ENCODE results near the gene FBXO2.
A peak's percentile ranks its signal among the peaks of the same experiment; 100 is the strongest.

The FBXO2 gene

DNA sequence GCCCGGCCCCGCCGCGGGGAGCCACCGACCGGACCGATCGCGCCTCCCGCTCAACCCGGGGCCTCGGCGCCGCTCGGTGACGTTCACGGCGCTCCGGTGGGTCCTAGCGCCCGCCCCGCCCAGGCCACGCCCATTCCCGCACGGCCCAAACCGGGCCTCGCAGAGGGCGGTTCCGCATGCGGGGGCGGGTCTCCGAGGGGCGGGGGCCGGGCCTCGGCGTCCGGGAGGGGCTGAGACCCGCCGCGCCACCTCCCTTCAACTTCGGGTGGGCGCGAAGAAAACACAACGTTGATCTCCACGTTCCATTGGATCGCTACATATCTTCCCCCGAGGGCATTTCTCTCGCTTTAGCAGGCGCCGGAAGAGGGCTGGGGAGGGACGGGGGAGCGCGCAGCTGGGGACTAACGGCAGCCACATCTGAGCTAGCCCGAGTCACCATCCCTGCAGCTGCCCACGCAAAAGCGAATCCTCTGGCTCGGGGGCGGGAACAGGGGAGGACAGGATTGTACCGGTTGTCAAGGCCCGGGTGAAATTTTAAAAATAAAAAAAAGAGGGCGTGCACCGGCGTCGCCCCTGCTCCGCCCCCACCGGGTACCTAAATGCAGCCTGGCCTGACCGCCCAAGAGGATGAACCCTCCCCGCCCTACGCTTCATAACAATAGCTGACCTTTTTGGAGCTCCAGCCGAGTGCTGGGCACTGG lies 27.0 kb upstream of the FBXO2 start, which contains the start of gene MAD2L2:
Gene MAD2L2, minus strand, starts transcription at position 78 of the 701 bp plus-strand sequence. CDS start 547 bp downstream, outside the sequence.
- ATAC-seq: peak; percentile 94

DNA sequence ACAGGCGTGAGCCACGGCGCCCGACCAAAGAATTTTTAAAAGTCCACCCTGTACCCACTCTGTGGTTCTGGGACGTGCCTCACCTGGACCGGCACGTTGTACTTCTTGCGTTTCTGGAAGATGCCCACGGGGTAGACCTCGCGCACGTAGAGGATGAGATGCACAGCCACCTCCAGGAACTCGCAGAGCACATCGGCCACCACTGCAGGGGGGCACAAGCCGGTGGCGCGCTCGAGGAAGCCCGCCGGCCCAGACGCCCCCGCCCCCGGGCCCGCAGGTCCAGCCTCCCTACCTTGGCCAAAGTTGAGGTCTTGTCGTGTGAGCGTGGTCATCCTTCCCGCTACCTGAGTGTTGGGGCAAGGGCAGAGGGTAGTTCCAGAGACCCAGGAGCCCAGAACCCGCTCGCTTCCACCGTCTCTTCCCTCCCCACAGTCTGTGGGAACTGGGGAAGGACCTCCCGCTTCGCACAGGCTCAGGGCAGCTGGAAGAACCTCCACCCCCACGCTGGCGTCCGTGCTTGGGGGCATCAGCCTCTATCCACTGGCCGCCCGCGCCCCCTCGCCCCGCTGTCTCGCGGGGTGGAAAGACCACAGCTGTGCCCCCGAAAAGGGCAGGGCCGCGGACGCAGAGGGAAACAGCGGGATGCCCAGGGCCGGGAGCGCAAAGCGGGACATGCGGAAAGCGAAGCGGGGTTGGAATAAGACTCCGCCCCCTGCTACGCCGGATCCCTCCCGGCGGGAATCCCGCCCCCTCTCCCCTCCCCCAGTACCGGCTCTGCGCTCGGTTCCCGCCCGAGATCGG lies 26.2 kb upstream of the FBXO2 start:
- ATAC-seq: peak; percentile 9 to 11

DNA sequence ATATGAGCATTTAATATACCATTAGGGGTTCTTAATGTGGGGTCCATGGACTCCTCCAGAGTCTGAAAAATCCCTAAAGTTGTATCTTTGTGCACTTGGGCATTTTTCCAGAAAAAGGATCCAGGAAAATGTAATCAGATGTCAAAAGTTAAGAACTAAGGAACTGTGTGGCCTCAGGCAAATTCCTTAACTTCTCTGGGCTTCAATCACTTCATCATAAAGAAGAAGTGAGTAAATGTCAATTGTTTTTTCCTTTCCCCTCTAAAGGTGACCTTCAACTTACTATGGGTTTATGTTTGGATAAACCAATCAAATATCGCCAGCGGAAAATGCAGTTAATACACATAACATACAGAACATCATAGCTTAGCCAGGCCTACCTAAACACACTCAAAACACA lies 24.2 kb upstream of the FBXO2 start:
- no peak for ATAC-seq

DNA sequence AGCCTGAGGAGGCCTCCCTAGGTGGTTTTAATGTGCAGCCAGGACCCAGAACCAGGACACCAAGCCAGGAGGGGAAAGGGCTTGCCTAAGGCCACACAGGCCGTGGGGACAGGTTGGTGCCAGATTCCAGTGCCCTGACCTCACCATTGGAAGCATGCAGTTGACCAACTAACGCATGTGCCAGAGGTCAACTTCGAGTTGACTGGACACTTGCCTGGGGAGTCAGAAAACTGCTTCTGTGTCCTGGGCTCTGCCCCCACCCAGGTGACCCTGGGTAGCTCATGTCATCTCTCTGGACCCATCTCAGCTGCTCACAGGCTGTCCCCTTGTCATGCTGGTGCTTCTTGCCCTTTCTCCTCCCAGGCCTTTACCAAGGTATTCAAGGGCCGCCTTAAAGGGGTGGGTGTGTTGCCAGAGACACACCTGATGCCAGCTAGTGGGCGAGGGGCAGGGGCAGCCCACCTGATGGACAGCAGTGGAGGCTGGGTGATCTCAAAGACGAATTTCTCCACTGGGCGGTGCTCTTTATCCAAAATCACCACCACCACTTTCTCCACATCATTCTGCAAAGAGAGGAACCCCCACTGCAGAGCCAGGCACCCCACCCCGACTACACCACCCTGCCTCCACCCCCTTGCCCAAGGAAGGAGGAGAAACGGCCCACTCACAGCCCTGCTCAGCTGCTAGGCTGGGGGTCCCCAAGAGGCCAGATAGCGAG lies 22.3 kb upstream of the FBXO2 start:
- no peak for ATAC-seq

DNA sequence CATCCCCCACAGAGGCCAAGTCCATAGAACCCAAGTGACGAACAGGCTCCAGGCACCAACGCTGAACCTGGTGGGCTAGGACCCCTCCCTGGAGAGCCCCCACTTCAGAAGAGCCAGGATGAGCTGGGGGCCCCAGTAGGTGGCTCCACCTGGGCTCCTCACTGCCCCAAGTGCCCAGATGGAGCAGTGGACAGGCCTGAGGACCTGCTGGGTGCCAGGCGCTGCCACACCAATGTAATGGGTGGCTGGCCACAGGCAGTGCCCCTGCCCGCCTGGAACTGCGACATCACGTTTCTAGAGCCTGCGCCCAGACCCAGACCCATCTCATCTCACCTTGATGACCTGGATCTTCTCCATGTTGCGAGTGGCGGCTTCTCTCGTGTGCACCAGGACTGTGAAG lies 21.1 kb upstream of the FBXO2 start:
- ATAC-seq: no peak

DNA sequence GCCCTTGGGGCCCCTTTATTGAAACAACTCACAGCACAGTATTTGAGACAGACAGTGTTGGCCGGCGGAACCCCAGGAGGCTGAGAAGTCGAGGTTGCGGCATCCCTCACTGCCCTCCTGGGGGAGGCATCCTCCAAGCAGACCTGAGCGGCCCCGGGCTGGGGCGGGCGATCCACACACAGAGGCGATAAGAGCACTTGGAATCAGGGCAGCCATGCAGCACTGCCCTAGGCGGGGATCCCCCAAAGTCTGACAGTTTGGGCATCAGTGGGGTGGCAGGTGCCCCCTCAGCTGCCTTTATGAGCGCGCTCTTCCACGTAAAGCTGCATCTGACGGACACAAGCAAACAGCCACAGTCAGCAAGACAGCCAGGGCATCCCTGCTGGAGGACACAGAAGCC lies 20.3 kb upstream of the FBXO2 start:
- no peak for ATAC-seq

DNA sequence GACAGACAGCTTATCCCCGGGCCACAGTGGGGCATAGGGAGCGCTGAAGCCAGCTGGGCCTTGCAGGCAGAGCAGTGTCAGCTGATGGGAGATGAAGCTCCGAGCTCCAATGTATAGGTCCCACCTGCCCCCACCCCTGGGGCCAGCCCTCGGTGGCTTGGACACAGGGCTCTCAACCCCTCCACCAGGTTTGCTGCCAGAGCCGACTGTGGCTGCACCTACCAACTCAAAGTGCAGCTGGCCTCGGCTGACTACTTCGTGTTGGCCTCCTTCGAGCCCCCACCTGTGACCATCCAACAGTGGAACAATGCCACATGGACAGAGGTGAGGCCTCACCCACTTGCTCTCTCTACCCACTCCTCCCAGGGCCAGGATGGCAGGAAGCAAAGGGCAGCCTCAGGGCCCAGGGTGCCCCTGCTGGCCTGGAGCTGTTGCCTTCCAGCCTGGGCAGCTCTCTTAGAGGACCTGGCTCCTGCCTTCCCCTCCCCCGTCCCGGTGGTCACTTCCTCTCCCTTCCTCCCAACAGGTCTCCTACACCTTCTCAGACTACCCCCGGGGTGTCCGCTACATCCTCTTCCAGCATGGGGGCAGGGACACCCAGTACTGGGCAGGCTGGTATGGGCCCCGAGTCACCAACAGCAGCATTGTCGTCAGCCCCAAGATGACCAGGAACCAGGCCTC lies 19.0 kb upstream of the FBXO2 start:
- ATAC-seq: no peak

DNA sequence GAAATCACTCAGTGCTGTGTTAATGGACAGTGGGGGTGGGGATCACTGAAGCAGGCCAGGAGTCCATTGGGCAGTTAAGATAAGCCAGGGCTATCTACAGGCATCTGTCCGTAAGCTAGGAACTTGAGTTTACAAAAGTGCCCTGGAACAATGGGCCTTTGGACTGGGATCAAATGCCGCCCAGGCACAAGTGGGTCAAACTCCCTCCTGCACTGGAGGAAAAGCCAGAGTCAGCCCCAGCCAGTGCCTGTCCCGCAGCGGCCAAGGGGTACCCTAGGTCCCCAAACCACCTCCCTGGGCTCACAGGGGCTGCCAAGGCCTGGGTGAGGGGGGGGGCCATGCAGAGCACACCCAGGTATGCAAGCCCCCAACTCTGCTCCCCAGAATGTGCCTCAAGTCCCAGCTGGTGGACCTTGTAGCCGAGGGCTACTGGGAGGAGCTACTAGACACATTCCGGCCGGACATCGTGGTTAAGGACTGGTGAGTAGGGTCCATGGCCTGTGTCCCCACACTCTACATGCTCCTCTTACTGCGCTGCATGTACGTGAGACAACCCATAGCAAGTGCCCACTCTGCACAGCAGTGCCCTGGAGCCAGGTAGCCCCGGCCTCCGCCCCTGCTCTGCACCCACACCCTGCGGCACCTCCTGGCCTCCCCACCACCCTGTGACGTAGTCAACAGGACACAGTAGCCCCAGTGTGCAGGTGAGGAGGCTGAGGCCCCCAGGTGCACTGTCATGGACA lies 17.5 kb upstream of the FBXO2 start:
- no peak for ATAC-seq

DNA sequence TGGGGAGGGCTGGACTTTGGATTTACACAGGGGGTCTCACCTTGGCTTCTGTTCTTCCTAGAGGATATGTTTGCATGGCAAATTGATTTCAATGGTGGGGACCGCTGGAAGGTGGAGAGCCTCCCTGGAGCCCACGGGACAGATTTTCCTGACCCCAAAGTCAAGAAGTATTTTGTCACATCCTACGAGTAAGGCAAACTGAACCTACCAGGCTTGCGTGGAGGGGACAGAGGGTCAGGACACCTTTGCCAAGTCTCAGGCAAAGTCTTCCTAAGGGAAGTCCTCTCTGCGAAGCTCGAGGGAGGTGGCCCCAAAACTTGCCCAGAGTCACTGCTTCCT lies 16.9 kb upstream of the FBXO2 start:
- no peak for ATAC-seq

DNA sequence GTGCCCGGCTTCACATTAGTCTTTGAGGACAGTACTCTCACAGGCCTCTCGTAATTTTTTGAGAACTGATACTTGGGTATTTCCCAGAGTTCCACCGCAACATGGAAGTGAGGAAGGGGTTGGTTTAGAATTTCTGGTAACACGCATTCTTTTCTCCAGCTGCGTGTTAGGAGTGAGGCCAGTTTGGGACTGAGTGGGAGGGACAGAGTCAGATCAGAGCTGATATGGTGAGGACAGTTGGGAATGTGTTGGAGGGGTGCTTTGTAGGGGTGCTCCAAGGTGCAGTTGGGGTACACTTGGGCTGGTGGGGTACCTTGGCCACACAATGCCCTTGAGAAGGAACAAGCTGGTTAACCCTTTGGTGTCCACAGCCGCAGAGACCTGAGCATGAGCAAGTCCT lies 16.5 kb upstream of the FBXO2 start:
- peak in 1 of 2 donors; percentile 13 for ATAC-seq

DNA sequence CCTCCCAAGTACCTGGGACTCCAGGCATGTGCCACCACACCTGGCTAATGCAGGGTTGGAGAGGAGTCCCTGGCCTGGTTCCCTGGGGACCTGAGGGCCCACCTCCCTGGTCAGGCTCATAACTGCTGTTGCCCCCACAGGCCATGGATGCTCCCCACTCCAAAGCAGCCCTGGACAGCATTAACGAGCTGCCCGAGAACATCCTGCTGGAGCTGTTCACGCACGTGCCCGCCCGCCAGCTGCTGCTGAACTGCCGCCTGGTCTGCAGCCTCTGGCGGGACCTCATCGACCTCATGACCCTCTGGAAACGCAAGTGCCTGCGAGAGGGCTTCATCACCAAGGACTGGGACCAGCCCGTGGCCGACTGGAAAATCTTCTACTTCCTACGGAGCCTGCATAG lies 14.3 kb upstream of the FBXO2 start:
- no peak for ATAC-seq

DNA sequence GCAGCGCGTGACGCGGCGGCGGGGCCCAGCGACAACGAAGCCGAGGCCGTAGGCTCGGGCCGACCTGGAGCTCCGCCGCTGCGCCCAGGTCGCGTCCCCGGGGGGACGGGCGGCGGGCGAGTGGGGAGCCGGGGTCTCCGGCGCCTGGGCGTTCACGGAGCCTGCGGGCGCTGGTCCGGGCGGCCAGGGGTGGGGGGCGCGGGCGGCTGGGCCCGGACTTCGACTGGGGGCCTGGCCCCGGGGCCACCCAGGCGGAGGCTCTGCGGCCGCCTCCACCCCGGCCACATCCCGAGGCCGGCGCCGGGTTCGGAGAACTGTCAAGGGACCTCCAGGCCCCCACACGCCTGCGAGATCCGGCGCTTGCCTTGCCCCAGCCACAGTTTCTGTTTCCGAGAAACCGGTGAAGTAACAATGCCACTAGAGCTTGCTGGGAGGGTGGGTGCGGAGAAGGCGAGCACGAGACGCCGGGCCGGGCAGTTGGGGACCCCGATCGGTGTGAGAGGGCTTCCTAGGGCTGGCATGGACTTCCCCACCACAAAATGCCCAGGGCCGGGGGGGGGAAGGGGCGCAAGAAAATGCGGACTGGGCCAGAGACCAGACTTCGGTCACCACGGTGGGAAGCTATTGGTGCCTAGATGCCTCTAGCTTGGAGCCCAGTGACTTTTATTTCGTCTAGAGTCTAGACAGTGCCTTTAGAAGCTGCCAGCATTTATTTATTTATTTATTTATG lies 10.3 kb upstream of the FBXO2 start:
- ATAC-seq: peak; percentile 71 to 73

DNA sequence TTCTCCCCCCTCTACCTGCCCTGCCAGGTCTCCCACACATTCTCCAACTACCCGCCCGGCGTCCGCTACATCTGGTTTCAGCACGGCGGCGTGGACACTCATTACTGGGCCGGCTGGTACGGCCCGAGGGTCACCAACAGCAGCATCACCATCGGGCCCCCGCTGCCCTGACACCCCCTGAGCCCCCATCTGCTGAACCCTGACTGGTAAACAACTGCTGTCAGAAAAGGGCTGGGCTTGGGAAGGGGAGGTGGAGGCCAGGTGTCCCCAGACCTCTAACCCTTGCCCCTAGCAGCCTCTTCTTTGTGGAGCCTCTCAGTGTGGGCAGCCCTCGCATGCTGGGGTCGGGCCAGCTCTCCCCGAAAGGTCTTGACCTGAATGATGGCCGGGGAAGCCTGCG lies 6.9 kb upstream of the FBXO2 start:
- ATAC-seq: no peak

DNA sequence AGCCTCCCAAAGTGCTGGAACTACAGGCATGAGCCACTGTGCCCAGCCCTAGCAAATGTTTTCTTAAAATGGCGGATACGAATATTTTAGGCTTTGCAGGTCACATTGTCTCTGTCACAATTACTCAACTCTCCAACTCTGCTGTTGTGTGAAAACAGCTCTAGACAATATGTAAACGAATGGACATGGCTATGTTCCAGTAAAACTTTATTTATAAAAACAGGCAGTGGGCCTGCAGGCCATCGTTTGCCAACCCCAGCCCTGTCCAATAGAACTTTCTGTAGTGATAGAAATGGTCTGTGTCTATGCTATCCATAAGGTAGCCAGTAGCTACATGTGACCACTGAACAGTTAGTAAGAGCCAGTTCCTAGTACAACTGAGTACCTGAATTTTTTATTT lies 5.5 kb upstream of the FBXO2 start:
- no peak for ATAC-seq

DNA sequence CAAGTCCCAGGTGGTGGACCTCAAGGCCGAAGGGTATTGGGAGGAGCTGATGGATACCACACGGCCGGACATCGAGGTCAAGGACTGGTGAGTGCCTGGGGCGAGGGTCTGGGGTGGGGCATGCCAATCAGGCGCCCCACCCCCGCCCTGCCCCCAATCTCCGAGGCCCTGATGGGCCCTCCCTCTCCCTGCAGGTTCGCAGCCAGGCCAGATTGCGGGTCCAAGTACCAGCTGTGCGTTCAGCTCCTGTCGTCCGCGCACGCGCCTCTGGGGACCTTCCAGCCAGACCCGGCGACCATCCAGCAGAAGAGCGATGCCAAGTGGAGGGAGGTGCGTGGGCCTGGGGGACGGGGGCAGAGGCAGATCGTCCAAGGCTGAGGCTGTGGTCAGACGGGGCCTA lies 4.3 kb upstream of the FBXO2 start:
- no peak for ATAC-seq

DNA sequence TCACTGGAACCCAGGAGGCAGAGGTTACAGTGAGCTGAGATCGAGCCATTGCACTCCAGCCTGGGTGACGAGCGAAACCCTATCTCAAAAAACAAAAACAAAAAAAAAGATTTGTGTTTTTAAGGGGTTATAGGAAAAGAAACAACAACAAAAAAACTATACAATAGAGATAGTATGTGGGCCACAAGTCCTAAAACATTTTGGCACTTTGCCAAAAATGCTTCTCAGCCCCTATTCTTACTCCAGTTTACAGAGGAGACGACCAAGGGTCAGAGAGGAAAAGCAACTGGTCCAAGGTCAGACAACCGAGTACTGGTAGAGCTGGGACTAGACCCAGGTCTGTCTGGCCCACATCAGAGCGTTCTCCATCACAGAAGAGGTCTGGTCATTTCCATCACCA lies 3.4 kb upstream of the FBXO2 start:
- ATAC-seq: no peak

DNA sequence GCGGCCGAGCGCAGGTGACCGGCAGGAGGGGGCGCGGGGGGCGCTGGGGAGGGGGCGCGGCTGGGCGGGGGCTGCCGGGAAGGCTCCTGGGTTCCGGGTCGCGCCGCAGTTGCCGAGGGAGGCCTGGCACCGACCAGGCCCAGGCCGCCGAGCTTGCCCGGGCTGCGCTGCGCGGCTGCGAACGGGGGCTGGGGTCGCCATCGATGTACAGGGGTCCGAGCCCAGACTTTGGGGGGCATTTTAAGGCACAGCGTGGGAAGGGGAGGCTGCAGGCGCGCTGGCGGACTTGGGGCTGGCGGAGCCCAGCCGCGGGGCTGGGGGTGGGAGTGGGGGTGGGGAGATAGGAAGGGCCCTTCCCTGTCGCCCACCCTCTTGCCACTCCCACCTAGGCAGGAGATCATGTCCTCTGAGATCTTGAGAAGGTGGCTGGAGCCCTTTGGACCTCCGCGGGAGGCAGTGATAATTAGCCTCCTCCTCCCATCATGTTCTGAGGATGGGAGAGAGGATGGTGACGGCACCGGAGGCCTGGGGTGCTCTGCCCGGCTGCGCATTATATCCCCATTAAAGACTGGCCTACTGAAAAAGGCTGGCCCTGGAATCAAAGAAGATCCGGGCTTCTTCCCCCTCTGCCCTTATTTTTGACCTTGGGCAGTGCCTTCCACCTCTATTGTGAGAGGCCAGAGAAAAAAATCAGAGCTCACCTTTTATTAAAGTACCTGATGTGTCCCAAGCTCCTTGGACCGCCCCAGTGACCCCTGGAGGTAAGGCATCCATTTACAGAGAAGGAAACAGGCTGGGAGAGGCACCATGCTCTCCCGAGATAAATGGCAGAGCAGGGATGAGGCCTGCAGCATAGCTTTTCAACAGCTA lies 945 bp upstream of the FBXO2 start:
- peak; percentile 23 to 24 for ATAC-seq

DNA sequence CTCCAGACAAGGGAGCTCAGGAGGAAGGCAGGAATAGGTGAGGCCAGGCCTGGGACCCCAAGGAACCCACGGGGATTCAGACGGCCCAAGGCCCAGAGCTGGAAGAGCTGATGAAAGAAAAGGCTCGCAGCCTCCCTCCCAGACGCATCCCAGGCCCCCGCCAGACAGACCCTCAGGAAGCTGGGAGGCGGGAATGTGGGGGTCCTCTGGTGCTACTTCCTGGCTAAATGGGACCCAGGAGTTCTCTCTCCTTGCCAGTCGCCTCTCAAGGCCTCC lies 430 bp downstream of the FBXO2 start:
- no peak for ATAC-seq

DNA sequence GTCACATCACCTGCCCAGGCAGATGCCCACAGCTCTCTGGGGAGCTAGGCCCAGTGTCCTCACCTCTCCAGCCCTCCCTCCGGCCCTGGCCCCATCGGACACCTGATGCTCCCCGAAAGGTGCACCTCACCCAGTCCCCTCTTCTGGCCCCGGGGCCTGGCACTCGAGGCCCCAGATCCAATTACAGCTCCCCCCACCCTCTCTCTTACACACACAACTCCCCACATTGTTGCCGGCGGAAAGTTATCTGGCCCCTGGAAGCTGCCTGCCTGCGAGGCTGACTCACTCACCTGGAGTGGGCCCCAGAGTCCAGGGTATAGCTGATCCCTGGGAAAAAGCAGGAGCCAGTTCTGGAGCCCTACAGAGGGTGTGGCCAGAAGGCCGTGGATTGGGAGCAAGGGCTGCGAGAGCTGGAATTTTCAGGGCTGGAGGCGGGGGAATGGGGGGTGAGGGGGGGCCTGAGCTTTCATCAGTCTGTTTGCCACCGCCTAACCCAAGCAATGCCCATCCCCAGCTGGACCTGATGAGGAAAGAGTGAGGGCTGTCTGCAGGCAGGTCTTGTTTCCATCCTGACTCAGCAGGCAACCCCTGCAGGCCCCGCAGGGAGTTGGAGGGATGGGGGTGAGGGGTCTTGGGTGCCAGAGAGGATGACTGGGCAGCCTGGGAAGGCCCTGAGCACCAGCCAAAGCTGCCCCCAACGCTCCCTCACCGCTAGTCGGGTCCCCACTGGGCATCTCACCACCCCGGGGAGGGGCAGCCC lies 948 bp downstream of the FBXO2 start:
- no peak for ATAC-seq

DNA sequence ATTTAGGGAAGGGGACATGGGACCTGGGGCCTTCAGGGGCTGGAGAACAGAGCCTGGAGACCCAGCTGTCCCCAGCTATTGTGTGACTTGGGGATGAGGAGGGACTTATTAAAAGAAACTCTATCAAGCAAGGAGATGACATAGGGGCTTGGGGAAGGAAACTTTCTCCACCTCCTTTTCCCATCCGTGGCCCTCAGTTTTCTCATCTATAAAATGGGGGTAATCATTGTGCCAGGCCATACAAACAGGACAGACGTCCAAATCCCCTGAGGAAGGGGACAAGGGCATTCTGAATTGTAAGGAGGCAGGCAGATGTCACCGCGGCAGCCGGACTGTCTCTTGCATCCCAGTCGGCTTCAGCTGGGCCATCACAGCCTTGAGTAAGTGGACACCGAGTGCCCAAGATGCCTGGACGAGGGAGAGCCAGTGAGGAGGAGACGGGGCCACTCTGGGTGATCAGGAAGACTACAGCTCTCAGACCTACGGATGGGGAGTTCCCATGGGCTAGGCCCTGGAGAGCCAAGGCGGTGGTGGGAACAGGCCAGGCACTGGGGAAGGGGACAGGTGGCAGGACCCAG lies 1.9 kb downstream of the FBXO2 start:
- ATAC-seq: no peak
